ENCODE results near the gene PLCXD1.
A peak's percentile ranks its signal among the peaks of the same experiment; 100 is the strongest.
"Not testable (repeated sequence)": the region's sequence is repeated elsewhere in the genome, so short reads cannot be mapped to it uniquely, and the experiment has no call there.

PLCXD1 gene

DNA sequence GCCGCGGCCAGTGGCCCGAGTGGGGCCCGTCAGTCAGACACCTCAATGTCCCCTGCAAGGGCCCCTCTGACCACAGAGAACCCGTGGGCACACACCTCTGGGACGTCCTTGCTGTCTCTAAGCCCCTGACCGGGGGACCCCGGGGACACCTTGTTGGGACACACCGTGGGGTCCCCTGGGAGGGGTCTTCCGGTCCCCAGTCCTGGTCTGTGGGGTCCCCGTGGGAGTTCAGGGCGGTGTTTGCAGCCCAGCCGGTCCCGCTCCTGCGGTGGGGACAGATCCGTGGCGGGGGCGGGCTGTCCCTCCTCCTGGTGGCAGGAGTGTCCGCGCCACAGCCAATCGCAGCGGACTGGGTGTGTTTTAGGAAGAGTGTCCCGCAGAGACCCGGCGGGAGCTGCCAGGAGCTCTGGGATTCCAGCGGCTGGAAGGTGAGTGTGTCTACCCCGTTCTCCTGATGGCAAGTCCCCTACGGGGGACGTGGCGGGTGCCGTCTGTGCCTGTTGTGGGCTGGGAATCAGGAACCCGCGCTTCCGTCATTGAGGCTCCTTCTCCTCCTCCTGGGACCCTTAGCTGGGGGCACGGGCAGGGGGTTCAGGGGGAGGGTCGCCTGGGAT is 5.1 kb upstream of the PLCXD1 start:
- H3K27me3 ChIP-seq: no peaks in the 10 kb centered on the region
- H3K36me3 ChIP-seq: no peaks in the 10 kb centered on the region
- H3K9me3 ChIP-seq: no peaks in the 10 kb centered on the region
- H3K4me3 ChIP-seq: peak overlapping the region; percentile 71
- peaks cover 36% of the 10 kb centered on the region for H3K4me1 ChIP-seq
- H4K20me1 ChIP-seq: no peaks in the 10 kb centered on the region
- no peak for TF ChIP-seq Cebpa-rat (IDR thresholded peaks at IDR 0.05)
- H3K27ac ChIP-seq: peak overlapping the region; percentile 94
- peak overlapping the region; percentile 99 for H3K4me2 ChIP-seq
- peak overlapping the region; percentile 84 for H3K9ac ChIP-seq

DNA sequence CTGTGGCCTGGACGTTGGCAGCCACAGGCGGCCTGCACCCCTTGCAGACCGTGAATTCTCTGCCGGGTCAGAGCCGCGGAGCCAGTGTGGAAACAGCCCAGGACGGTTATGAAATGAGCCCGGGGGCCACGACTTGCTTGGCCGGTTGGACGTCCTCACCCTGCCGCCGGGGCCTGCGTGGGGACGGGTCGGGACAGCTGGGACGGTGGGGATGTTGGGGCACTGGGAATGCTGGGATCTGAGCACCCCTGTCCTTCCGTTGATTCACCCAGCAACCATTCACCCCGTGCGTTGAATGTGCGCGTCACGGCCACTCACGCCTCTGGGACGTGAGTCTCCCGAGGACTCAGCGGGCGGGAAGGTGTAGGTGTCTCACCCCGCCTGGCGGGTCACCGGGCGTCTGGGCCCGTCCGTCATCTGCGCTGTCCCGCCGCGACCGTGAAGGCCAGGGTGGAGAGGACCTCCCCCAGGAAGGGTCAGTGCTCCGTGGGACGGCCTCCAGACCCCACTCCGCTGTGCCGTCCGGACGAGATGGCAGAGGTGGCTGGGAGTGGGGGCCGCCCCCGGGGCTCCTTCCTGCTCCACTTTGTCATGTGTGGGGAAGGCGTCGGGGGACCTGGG is 4.5 kb upstream of the PLCXD1 start:
- peak overlapping the region; percentile 99 for H3K4me2 ChIP-seq
- peak overlapping the region; percentile 84 for H3K9ac ChIP-seq
- peaks cover 43% of the 10 kb centered on the region for H3K4me1 ChIP-seq
- H3K27me3 ChIP-seq: no peaks in the 10 kb centered on the region
- H3K4me3 ChIP-seq: peak overlapping the region; percentile 71
- H3K36me3 ChIP-seq: no peaks in the 10 kb centered on the region
- no peaks in the 10 kb centered on the region for H4K20me1 ChIP-seq
- H3K9me3 ChIP-seq: no peaks in the 10 kb centered on the region
- peak overlapping the region; percentile 94 for H3K27ac ChIP-seq
- no peak for TF ChIP-seq Cebpa-rat (IDR thresholded peaks at IDR 0.05)

DNA sequence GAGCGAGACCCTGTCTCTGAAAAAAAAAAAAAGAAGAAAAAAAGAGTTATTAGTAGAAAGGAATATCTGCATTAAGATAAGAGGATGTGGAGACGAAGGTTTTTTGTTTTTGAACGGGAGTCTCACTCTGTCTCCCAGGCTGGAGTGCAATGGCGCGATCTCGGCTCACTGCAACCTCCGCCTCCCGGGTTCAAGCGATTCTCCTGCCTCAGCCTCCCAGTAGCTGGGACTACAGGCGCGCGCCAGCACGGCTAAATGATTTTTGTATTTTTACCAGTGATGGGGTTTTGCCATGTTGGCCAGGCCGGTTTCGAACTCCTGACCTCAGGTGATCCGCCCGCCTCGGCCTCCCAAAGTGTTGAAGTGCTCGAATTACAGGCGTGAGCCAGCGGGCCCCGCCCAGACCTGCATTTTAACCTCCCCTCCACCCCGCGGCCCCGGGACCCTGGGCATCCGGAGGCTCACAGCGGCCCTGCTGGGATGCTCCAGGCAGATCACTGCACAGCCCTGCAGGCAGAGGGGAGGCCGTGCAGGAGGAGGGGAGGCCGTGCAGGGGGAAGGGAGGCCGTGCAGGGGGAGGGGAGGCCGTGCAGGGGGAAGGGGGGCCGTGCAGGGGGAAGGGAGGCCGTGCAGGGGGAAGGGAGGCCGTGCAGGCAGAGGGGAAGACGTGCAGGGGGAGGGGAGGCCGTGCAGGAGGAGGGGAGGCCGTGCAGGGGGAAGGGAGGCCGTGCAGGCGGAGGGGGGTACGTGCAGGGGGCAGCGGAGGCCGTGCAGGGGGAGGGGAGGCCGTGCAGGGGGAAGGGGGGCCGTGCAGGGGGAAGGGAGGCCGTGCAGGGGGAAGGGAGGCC is 1.2 kb upstream of the PLCXD1 start:
- not testable (repeated sequence) for H3K9me3 ChIP-seq, H3K9ac ChIP-seq, H4K20me1 ChIP-seq, H3K27me3 ChIP-seq, H3K4me3 ChIP-seq
- peak overlapping the region; percentile 69 for H3K4me2 ChIP-seq
- H3K4me1 ChIP-seq: peaks cover 58% of the 10 kb centered on the region
- H3K27ac ChIP-seq: 0 out of 2 replicates have a peak overlapping the region, but pooled peaks have one; percentile 13
- H3K36me3 ChIP-seq: peaks cover 10% of the 10 kb centered on the region

DNA sequence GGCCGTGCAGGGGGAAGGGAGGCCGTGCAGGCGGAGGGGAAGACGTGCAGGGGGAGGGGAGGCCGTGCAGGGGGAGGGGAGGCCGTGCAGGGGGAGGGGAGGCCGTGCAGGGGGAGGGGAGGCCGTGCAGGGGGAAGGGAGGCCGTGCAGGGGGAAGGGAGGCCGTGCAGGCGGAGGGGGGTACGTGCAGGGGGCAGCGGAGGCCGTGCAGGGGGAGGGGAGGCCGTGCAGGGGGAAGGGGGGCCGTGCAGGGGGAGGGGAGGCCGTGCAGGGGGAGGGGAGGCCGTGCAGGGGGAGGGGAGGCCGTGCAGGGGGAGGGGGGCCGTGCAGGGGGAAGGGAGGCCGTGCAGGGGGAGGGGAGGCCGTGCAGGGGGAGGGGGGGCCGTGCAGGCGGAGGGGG is 459 bp upstream of the PLCXD1 start:
- not testable (repeated sequence) for H3K27me3 ChIP-seq, H4K20me1 ChIP-seq, H3K4me2 ChIP-seq, H3K4me3 ChIP-seq, H3K9me3 ChIP-seq, H3K9ac ChIP-seq, H3K27ac ChIP-seq
- Histone ChIP-seq H3K4me1 (peaks cover 51% of the 10 kb centered on the region), H3K36me3 (peaks cover 18% of the 10 kb centered on the region)

DNA sequence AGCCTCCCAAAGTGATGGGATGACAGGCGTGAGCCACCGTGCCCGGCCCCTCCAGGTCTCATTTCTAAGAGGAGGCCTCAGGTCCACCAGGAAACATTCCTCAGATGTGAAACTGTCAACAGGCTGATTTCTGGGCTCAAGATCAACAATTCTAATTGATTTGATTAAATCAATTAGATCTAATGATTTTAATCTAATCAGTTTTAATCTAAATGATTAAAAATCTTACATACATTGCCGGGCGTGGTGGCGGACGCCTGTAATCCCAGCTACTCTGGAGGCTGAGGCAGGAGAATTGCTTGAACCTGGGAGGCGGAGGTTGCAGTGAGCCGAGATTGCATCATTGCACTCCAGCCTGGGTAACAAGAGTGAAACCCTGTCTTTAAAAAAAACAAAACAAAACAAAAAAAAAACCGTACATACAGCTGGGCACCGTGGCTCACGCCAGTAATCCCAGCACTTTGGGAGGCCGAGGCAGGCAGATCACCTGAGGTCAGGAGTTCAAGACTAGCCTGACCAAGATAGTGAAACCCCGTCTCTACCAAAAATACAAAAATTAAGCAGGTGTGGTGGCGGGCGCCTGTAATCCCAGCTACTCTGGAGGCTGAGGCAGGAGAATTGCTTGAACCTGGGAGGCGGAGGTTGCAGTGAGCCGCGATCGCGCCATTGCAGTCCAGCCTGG is 960 bp downstream of the PLCXD1 start:
- Histone ChIP-seq H3K36me3 (peaks cover 30% of the 10 kb centered on the region), H3K4me2 (peak overlapping the region; percentile 42), H3K27ac (0 out of 2 replicates have a peak overlapping the region, but pooled peaks have one; percentile 44), H3K9ac (peak overlapping the region; percentile 19; the same call in 1 of the 2 replicates), H3K4me1 (peaks cover 43% of the 10 kb centered on the region)
- H3K4me3 ChIP-seq, H4K20me1 ChIP-seq, H3K9me3 ChIP-seq, H3K27me3 ChIP-seq: not testable (repeated sequence)
- peak; percentile 70 for TF ChIP-seq Cebpa-rat (IDR thresholded peaks at IDR 0.05)

DNA sequence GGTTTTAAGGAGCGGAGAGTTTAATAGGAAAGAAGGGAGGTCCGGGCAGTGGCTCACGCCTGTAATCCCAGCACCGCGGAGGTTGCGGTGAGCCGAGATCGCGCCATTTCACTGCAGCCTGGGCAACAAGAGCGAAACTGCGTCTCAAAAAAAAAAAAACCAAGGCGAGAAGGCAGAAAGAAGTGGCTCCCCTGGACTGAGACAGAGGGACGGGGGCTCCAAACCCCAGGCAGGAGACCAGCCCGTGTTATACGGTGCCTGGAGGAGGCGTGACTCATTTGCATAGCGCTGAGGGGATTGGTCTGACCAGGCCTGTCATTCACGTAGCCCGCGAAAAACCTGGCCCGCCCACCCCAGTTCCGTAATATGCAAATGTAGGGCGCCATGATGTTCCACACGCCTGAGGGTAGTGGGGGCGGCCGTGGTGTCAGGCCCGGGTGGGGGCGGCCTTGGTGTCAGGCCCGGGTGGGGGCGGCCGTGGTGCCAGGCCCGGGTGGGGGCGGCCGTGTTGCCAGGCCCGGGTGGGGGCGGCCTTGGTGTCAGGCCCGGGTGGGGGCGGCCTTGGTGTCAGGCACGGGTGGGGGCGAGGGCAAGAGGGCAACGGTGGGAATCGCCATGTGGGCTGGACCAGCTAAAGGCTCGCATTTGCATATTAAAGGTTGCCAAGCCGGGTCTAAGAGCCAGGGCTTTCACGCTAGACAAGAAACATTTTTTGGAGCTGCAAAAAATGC is 2.1 kb downstream of the PLCXD1 start:
- H3K4me2 ChIP-seq: peak overlapping the region; percentile 75
- H4K20me1 ChIP-seq: no peaks in the 10 kb centered on the region
- H3K36me3 ChIP-seq: peaks cover 37% of the 10 kb centered on the region
- H3K9ac ChIP-seq: peak overlapping the region; percentile 75; the same call in 1 of the 2 replicates
- no peak for TF ChIP-seq Cebpa-rat (IDR thresholded peaks at IDR 0.05)
- H3K9me3 ChIP-seq: no peaks in the 10 kb centered on the region
- H3K27me3 ChIP-seq: no peaks in the 10 kb centered on the region
- H3K4me3 ChIP-seq: peak overlapping the region; percentile 61
- peak overlapping the region; percentile 69; the same call in 1 of the 2 replicates for H3K27ac ChIP-seq
- peaks cover 40% of the 10 kb centered on the region for H3K4me1 ChIP-seq

DNA sequence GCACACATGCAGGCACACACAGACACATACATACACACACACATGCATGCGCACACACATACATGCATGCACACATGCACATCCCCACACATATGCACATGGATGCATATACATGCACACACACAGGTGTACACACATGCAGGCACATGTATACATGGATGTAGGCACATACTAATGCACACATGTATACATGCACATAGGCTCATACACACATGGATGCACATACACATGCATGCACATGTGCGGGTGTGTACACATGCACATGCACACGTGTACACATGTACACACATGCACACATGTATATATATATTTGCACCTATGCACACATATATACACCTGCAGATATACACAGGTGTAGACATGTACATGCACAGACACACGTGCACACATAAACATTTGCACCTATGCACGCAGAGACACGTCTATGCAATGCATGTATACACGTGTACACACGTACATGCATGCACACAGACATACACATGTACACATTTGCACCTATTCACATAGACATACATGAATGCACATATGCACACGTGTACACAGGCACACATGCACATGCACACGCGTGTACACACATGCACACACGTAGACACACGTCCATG is 4.0 kb downstream of the PLCXD1 start:
- Histone ChIP-seq H3K4me2 (no peak overlapping the region), H3K9ac (no peak overlapping the region), H3K4me3 (no peak overlapping the region), H3K36me3 (peaks cover 56% of the 10 kb centered on the region), H4K20me1 (no peaks in the 10 kb centered on the region), H3K27ac (no peak overlapping the region), H3K4me1 (peaks cover 22% of the 10 kb centered on the region), H3K9me3 (no peaks in the 10 kb centered on the region; the same call in 1 of the 2 replicates), H3K27me3 (no peaks in the 10 kb centered on the region)
- no peak for TF ChIP-seq Cebpa-rat (IDR thresholded peaks at IDR 0.05)

DNA sequence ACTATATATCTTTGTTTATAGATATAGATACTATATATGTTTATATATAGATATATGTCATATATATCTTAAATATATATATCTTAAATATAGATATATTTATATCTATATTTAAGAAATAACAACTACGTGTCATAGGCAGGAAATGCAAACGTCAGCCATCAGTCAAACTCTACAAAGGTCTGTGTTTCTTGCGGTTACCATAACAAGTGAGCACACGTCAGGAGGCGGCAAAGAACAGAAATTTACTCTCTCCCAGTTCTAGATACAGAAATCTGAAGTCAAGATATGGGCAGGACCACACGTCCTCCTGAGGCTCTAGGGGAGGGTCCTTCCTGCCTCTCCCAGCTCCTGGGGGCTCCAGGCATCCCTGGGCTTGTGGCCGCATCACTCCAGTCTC is 6.5 kb downstream of the PLCXD1 start:
- Histone ChIP-seq H3K4me2 (no peak overlapping the region), H4K20me1 (no peaks in the 10 kb centered on the region), H3K9me3 (peaks cover 15% of the 10 kb centered on the region), H3K27ac (no peak overlapping the region), H3K4me1 (peaks cover 6% of the 10 kb centered on the region; the same call in 1 of the 2 replicates), H3K9ac (no peak overlapping the region), H3K4me3 (no peak overlapping the region), H3K36me3 (peaks cover 81% of the 10 kb centered on the region), H3K27me3 (no peaks in the 10 kb centered on the region)
- TF ChIP-seq Cebpa-rat (IDR thresholded peaks at IDR 0.05): no peak

DNA sequence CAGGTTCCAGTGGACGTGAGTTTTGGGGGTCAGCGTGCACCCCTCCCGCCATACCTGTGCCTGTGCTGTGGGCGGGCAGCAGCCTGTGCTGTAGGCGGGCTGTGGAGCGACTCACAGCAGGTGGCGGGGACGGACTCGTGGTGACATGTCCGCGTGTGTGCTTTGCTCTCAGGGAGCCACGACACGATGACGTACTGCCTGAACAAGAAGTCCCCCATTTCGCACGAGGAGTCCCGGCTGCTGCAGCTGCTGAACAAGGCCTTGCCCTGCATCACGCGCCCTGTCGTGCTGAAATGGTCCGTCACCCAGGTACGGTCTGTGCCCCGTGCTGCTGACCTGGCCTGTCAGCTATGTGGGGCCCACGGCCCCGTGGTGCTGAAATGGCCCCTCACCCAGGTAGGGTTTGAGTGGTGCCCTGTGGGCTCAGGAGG is 7.4 kb downstream of the PLCXD1 start:
- Histone ChIP-seq H3K4me3 (no peak overlapping the region), H4K20me1 (no peaks in the 10 kb centered on the region), H3K9me3 (peaks cover 24% of the 10 kb centered on the region), H3K27ac (no peak overlapping the region), H3K36me3 (peaks cover 90% of the 10 kb centered on the region), H3K9ac (no peak overlapping the region), H3K4me1 (peaks cover 6% of the 10 kb centered on the region; the same call in 1 of the 2 replicates), H3K4me2 (no peak overlapping the region), H3K27me3 (no peaks in the 10 kb centered on the region)
- TF ChIP-seq Cebpa-rat (IDR thresholded peaks at IDR 0.05): no peak
